ENCODE measurements around the gene CARD10.

Gene CARD10

GRCh38 chr22:37462436-37462835, 56.8 kb downstream of the CARD10 start:
- no peak for DNase-seq

DNA sequence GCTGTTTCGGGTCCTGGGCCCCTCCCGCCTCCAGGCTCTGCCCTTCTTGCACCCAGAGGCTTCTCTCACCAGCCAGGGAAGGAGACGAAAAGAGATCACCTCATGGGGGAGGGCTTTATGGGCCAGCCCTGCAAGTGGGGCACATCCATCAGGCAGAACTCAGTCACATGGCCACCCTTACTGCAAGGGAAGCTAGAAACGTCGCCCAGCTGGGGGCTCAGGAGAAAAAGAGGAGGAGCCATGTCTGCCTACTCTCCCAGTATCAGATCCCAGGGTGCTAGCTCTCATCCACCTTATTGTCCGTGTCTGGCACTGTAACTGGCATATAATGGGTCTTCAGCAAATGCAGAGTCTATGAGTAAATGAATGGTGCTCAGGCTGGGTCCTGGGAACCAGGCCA, 57.3 kb downstream of the CARD10 start:
- no peak for DNase-seq

- no peak for DNase-seq
Observed at GRCh38 chr22:37460684-37461083, 58.5 kb downstream of the CARD10 start.

- DNase-seq, result no peak
Observed at GRCh38 chr22:37459206-37459605, 60.0 kb downstream of the CARD10 start.

DNA sequence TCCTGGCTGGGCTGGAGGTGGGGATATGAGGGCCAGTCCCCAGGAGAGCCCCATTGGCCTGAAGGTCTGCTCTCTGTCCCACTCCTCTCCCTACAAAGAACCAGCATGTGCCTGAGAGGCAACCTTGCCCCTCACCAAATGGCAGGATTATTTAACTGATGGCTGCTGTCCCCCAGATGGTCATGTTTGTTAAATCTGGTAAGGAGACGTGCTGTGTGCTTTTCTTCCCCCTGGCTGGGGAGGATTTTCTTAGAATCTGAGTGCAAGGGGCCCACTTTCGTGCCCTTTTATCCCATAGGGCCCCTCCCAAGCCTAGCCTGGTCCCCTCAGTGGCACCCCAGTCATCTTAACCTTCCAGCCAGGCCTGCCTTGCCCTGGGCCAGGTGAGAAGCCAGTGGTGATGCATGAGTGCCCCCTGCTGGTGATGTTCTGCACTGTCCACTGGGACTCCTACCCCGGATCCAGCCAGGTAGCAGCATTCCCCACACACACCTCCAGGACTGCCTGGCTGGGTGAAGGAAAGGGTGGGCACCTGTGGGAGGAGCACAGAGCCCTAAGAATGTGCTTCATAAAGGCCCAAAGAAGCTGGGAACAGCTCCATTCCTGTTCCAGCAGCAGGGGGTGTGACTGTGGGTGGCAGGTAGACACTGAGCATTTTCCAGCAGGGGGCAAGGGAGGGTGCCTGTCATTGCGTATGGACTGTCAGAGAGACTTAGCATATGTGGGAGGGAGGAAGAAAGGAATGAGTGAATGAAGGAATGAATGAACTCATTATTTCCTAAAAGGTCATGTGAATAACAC, 61.9 kb downstream of the CARD10 start:
- DNase-seq, result peak; percentile 49 to 83 (median 71)

DNA sequence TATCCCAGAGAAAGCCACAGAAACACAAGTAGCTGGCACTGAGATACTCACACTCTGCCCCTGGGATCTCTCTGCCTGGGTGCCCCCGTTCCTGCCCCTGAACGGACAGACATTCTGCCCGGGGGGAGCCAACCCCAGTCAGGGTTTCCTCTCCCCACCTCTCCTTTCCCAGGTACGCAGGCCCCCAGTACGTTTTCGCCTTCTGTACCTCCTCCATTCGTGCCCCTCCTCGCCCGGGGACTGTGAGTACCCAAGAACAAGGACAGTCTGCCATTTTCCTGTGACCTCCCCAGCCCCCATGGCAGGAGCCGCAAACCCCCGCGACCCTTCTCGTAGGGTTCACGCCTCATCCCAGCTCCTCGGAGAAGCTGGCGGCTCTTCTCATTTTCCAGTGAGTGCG, 62.9 kb downstream of the CARD10 start:
- no peak for DNase-seq

GRCh38 chr22:37455896-37456295, 63.3 kb downstream of the CARD10 start:
- no peak for DNase-seq

GRCh38 chr22:37454857-37455686, 64.1 kb downstream of the CARD10 start:
- DNase-seq, result no peak

DNA sequence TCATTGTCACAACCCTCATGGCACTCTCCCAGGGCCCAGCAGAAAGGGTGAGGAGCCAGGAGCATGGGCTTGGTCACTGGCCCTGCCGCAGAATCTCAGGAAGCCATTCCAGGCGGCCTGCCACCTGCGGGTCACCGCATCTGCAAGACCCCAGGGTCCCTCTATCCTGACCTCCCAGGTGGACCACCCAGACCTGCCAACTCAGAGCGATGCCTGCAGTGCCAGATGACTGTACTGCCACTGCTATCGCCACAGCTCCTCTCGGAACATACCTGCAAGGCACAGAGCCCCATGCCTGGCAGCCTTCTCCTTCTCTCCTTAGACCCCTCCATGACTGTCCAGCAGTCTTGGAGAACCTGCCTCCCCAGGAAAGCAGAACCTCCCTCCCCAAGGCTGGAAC, 65.5 kb downstream of the CARD10 start:
- DNase-seq, result no peak

DNA sequence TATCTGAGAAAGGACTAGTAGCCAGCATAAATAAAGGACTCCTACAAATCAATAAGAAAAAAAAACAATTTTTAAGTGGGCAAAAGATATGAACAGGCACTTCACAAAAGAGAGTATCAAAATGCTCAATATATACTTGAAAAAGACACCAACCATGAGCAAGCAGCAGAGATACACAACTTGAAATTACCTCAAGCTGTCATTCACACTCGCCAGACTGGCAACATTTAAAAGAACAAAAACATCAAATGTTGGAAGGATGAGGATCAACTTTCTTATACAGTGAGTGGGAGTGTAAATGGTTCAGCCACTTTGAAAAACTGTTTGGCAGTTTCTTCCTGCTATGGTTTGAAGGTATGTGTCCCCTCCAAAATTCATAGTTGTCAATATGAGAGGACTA, 68.0 kb downstream of the CARD10 start:
- DNase-seq, result no peak

- DNase-seq, result no peak
Observed at GRCh38 chr22:37449331-37450001, 69.7 kb downstream of the CARD10 start.

- DNase-seq, result no peak
Observed at GRCh38 chr22:37448516-37449127, 70.6 kb downstream of the CARD10 start.

GRCh38 chr22:37445501-37445900, 73.7 kb downstream of the CARD10 start:
- DNase-seq, result no peak

DNA sequence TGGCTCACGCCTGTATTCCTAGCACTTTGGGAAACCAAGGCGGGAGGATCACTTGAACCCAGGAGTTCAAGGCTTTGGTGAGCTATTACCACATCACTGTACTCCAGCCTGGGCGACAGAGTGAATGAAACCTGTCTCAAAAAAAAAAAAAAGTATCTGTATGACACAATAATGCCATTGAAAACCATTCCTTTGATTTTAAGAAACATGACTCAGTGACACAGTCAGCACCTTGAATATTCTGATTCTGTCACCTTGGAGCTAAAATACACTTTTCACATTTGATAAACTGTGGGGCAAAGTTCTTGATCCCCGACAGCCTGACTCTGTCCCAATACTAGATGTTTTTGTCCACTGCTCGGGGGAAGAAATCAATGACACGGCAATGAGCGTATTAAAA, 75.2 kb downstream of the CARD10 start:
- no peak for DNase-seq

DNA sequence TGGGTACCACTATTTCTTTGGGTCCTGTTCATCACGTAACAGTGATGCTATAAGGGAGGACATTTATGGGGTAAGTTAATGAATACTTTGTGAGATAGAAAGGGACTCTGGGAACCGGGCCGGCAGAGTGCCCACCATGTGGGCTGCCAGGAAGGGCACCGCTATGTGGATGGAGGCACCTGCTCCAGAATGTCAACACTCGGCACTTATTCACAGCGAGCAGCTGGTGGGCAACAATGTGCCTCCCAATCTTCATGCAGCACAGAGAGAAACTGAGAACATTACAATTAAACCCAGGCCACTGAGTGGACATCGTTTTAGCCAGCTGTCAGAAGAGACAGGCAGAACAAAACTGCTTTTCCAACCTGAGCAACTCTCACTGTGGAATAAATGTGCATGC, 76.1 kb downstream of the CARD10 start:
- DNase-seq, result no peak

DNA sequence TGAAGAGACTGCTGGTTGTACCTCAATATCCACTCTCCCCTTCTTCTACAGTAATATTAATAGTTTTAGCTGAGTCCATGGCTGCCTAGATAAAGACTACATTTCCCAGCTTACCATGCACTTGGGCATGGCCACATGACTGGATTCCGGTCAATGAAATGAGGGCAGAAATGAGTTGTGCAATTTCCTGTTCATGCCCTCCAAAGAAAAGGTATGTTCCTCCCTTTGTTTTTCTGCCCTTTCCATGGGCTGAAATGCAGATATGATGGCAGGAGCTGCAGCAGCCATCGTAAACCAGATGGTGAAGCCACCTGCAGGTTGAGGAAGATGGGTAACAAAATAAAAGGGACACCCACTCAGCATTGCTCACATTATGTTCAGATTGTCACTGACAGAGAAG, 76.7 kb downstream of the CARD10 start:
- DNase-seq, result peak in 1 of 5 donors; percentile 37

GRCh38 chr22:37442135-37442534, 77.1 kb downstream of the CARD10 start:
- no peak for DNase-seq

DNA sequence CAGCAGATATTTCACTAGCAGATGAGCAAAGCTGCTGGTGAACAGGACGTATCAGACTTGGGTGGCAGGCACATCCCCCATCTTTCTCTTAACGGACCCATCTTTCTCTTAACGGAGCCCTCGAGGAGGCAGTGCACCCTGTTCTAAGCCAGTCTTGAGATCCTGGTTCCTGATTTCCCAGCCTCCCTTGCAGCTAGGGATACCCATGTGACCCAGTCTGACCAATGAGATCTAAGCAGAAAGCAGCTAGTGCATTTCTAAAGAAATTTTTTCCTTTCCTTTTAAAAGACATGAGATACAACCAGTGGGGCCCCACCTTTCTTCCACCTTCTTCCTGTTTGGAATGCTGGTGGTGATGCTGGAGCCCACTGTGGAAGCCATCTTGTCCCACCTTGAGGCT, 78.3 kb downstream of the CARD10 start:
- DNase-seq, result no peak
